ENCODE measurements around the gene GDF3. TPM values are rescaled to one million over a fixed set of nuclear protein-coding genes. Genes with fewer than 3 reads are reported as not detected.
"Not testable (repeated sequence)": the region's sequence is repeated elsewhere in the genome, so short reads cannot be mapped to it uniquely, and the experiment has no call there.

GDF3 gene
- total RNA-seq, 1 experiment from 2014 or later = not detected

- DNase-seq (ENCODE audit: low read depth) = no peak
- in situ Hi-C loops (cut with HindIII; ENCODE audit: low pct_unique_long_range_greater_than_20kb, low sequenced_read_pairs) = no loop called here
Observed at GRCh38 chr12:7678744-7679143, 16.8 kb downstream of the GDF3 start.

GRCh38 chr12:7677432-7677888, 18.1 kb downstream of the GDF3 start:
- DNase-seq (ENCODE audit: low read depth) = peak; percentile 30
- in situ Hi-C loops (cut with HindIII; ENCODE audit: low pct_unique_long_range_greater_than_20kb, low sequenced_read_pairs) = not testable (repeated sequence)

GRCh38 chr12:7675455-7675854, 20.1 kb downstream of the GDF3 start:
- in situ Hi-C loops (cut with HindIII; ENCODE audit: low pct_unique_long_range_greater_than_20kb, low sequenced_read_pairs) = not testable (repeated sequence)

GRCh38 chr12:7668171-7668570, 27.4 kb downstream of the GDF3 start:
- in situ Hi-C loops (cut with HindIII; ENCODE audit: low pct_unique_long_range_greater_than_20kb, low sequenced_read_pairs) = no loop called here
- no peak for DNase-seq (ENCODE audit: low read depth)

More at GRCh38 chr12:7675455-7675854, 20.1 kb downstream of the GDF3 start:
- not testable (repeated sequence) for DNase-seq (ENCODE audit: low read depth)

GRCh38 chr12:7667125-7667524, 28.4 kb downstream of the GDF3 start:
- in situ Hi-C loops (cut with HindIII; ENCODE audit: low pct_unique_long_range_greater_than_20kb, low sequenced_read_pairs) = no loop called here
- DNase-seq (ENCODE audit: low read depth) = no peak

GRCh38 chr12:7666595-7666994, 29.0 kb downstream of the GDF3 start:
- DNase-seq (ENCODE audit: low read depth) = no peak
- in situ Hi-C loops (cut with HindIII; ENCODE audit: low pct_unique_long_range_greater_than_20kb, low sequenced_read_pairs) = no loop called here

- in situ Hi-C loops (cut with HindIII; ENCODE audit: low pct_unique_long_range_greater_than_20kb, low sequenced_read_pairs) = no loop called here
Observed at GRCh38 chr12:7661741-7662140, 33.8 kb downstream of the GDF3 start.

GRCh38 chr12:7656121-7656520, 39.5 kb downstream of the GDF3 start:
- DNase-seq (ENCODE audit: low read depth) = no peak
- in situ Hi-C loops (cut with HindIII; ENCODE audit: low pct_unique_long_range_greater_than_20kb, low sequenced_read_pairs) = no loop called here

More at GRCh38 chr12:7661741-7662140, 33.8 kb downstream of the GDF3 start:
- DNase-seq (ENCODE audit: low read depth) = no peak

GRCh38 chr12:7650091-7650490, 45.5 kb downstream of the GDF3 start:
- in situ Hi-C loops (cut with HindIII; ENCODE audit: low pct_unique_long_range_greater_than_20kb, low sequenced_read_pairs) = no loop called here
- DNase-seq (ENCODE audit: low read depth) = no peak

GRCh38 chr12:7647071-7647470, 48.5 kb downstream of the GDF3 start:
- in situ Hi-C loops (cut with HindIII; ENCODE audit: low pct_unique_long_range_greater_than_20kb, low sequenced_read_pairs) = no loop called here
- no peak for DNase-seq (ENCODE audit: low read depth)

GRCh38 chr12:7646178-7646475, 49.4 kb downstream of the GDF3 start:
- DNase-seq (ENCODE audit: low read depth) = no peak
- in situ Hi-C loops (cut with HindIII; ENCODE audit: low pct_unique_long_range_greater_than_20kb, low sequenced_read_pairs) = no loop called here

GRCh38 chr12:7645395-7646177, 50.0 kb downstream of the GDF3 start:
- no peak for DNase-seq (ENCODE audit: low read depth)
- in situ Hi-C loops (cut with HindIII; ENCODE audit: low pct_unique_long_range_greater_than_20kb, low sequenced_read_pairs) = no loop called here

- in situ Hi-C loops (cut with HindIII; ENCODE audit: low pct_unique_long_range_greater_than_20kb, low sequenced_read_pairs) = no loop called here
- DNase-seq (ENCODE audit: low read depth) = no peak
Observed at GRCh38 chr12:7642876-7643309, 52.7 kb downstream of the GDF3 start.

- DNase-seq (ENCODE audit: low read depth) = no peak
- in situ Hi-C loops (cut with HindIII; ENCODE audit: low pct_unique_long_range_greater_than_20kb, low sequenced_read_pairs) = no loop called here
Observed at GRCh38 chr12:7642287-7642686, 53.3 kb downstream of the GDF3 start.

- DNase-seq (ENCODE audit: low read depth); in situ Hi-C loops (cut with HindIII; ENCODE audit: low pct_unique_long_range_greater_than_20kb, low sequenced_read_pairs): not testable (repeated sequence)
Observed at GRCh38 chr12:7640123-7640995, 55.2 kb downstream of the GDF3 start.

Other genes with a start within 250 kb of the GDF3 start
- not detected in 2 replicates for gene CD163, start 192.0 kb downstream of the GDF3 start, total RNA-seq (2014; rRNA removed; shearing (Covaris generic); ENCODE audit: low replicate concordance)
- gene APOBEC1, start 29.9 kb downstream of the GDF3 start, total RNA-seq (2014; rRNA removed; shearing (Covaris generic); ENCODE audit: low replicate concordance) = not detected in 2 replicates
- not detected in 2 replicates for gene DPPA3, start 15.7 kb upstream of the GDF3 start, total RNA-seq (2014; rRNA removed; shearing (Covaris generic); ENCODE audit: low replicate concordance)
- gene CLEC4C, start 51.6 kb upstream of the GDF3 start, total RNA-seq (2014; rRNA removed; shearing (Covaris generic); ENCODE audit: low replicate concordance) = not detected in 2 replicates
- gene NANOGNB, start 69.4 kb upstream of the GDF3 start, total RNA-seq (2014; rRNA removed; shearing (Covaris generic); ENCODE audit: low replicate concordance) = not detected in 2 replicates
- gene NANOG, start 93.6 kb upstream of the GDF3 start, total RNA-seq (2014; rRNA removed; shearing (Covaris generic); ENCODE audit: low replicate concordance) = not detected in 2 replicates
- gene SLC2A14, start 177.1 kb upstream of the GDF3 start, total RNA-seq (2014; rRNA removed; shearing (Covaris generic); ENCODE audit: low replicate concordance) = 0.14 TPM in 1 of 2 replicates, not detected in the other
- 3.7 and 7.9 TPM in 2 replicates for gene SLC2A3, start 240.4 kb upstream of the GDF3 start, total RNA-seq (2014; rRNA removed; shearing (Covaris generic); ENCODE audit: low replicate concordance)